ENCODE data around the gene PTCD1. TPM values are rescaled to one million over a fixed set of nuclear protein-coding genes. Genes with fewer than 3 reads are reported as not detected.
"Not testable (repeated sequence)": the region's sequence is repeated elsewhere in the genome, so short reads cannot be mapped to it uniquely, and the experiment has no call there.

PTCD1 gene
- total and polyA plus RNA-seq, 2 experiments from 2014 or later: 2.8 to 5.2 TPM

- Histone ChIP-seq H3K79me2 (ENCODE audit: insufficient read depth) (peaks cover 28% of the 10 kb centered on the region), H4K20me1 (ENCODE audit: insufficient read depth) (no peaks in the 10 kb centered on the region), H3K27ac (no peak overlapping the region), H2AFZ (no peak overlapping the region), H3K9me3 (ENCODE audit: low read depth) (no peaks in the 10 kb centered on the region), H3K36me3 (ENCODE audit: low read depth) (peaks cover 36% of the 10 kb centered on the region), H3K4me2 (ENCODE audit: unreplicated experiment) (no peak overlapping the region), H3F3A (ENCODE audit: insufficient read depth) (peaks cover 16% of the 10 kb centered on the region), H3K4me1 (ENCODE audit: insufficient read depth) (no peaks in the 10 kb centered on the region), H3K9ac (no peak overlapping the region), H3K27me3 (replicated peaks; ENCODE audit: insufficient read depth) (no peaks in the 10 kb centered on the region), H3K4me3 (no peak overlapping the region), H3K9me2 (ENCODE audit: insufficient read depth) (no peaks in the 10 kb centered on the region)
- no peak for TF ChIP-seq EZH2phosphoT487 (IDR thresholded peaks at IDR 0.05; ENCODE audit: insufficient read depth, low read depth)
- no peak for TF ChIP-seq EZH2 (IDR thresholded peaks at IDR 0.05; ENCODE audit: insufficient read depth, poor library complexity, severe bottlenecking)
- 68 to 69% methylated on average over 7 of the region's 7 CpGs for WGBS, 2 experiments (ENCODE audit: low coverage in 1 of 2, low lambda C conversion rate in 2 of 2, missing lambda C conversion rate in 2 of 2)
- no peak for DNase-seq
- in situ Hi-C loops (cut with MboI): no loop called here
These were observed 17.6 kb downstream of the PTCD1 start for GRCh38 chr7:99420986-99421385.

- no peaks in the 10 kb centered on the region for H3K27me3 ChIP-seq (replicated peaks; ENCODE audit: insufficient read depth)
These were observed 18.4 kb downstream of the PTCD1 start for GRCh38 chr7:99420213-99420612.

DNA sequence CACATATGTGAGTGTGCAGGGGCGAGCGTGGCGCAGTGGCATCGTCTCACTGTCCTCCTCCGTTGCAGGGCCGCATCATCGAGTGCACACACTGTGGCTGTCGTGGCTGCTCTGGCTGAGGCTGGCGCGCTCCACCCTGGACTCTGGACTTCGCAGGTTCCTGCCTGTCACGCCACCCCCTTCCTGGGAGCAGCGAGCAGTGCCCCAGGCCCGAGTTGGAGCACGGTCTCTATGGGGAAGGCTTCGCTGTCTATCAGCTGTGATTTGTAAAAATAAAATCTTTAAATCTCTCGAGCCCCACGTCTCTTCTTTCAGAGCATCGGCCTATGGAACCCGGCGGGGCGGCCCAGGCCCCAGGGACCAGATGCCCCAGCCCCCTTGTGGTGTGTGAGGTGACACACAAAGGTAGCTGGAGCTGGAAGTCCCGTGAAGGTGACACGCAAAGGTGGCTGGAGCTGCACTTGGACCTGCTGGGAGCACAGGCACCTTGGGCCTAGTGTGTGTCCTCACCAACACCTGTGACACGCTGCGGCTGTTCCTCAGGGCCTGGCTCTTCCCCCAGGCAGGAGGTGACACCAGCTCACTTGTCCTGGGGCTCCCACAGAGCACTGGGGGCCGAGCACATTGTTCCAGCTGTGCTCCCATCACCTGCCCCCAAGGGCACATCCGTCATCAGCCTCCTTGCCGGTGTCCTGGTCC lies 19.1 kb downstream of the PTCD1 start:
- H3F3A ChIP-seq (ENCODE audit: insufficient read depth): peaks cover 24% of the 10 kb centered on the region
- H3K79me2 ChIP-seq (ENCODE audit: insufficient read depth): peaks cover 38% of the 10 kb centered on the region
- in situ Hi-C loops (cut with MboI): no loop called here
- DNase-seq: no peak
- H2AFZ ChIP-seq: no peak overlapping the region
- TF ChIP-seq EZH2 (IDR thresholded peaks at IDR 0.05; ENCODE audit: insufficient read depth, poor library complexity, severe bottlenecking) (no peak), EZH2phosphoT487 (IDR thresholded peaks at IDR 0.05; ENCODE audit: insufficient read depth, low read depth) (no peak)
- peaks cover 46% of the 10 kb centered on the region for H3K36me3 ChIP-seq (ENCODE audit: low read depth)
- no peaks in the 10 kb centered on the region for H3K9me2 ChIP-seq (ENCODE audit: insufficient read depth)
- no peaks in the 10 kb centered on the region for H3K4me1 ChIP-seq (ENCODE audit: insufficient read depth)
- H3K9ac ChIP-seq: no peak overlapping the region
- H3K27ac ChIP-seq: no peak overlapping the region
- H4K20me1 ChIP-seq (ENCODE audit: insufficient read depth): no peaks in the 10 kb centered on the region
- no peaks in the 10 kb centered on the region for H3K9me3 ChIP-seq (ENCODE audit: low read depth)
- no peak overlapping the region for H3K4me3 ChIP-seq
- no peaks in the 10 kb centered on the region for H3K27me3 ChIP-seq (replicated peaks; ENCODE audit: insufficient read depth)
- H3K4me2 ChIP-seq (ENCODE audit: unreplicated experiment): no peak overlapping the region
- 88 to 92% methylated on average over 28 of the region's 29 CpGs for WGBS, 2 experiments (ENCODE audit: low coverage in 1 of 2, low lambda C conversion rate in 2 of 2, missing lambda C conversion rate in 2 of 2)

More at GRCh38 chr7:99420213-99420612, 18.4 kb downstream of the PTCD1 start:
- Histone ChIP-seq H3K4me2 (ENCODE audit: unreplicated experiment) (no peak overlapping the region), H2AFZ (no peak overlapping the region), H3K27ac (no peak overlapping the region), H3K4me3 (no peak overlapping the region), H3K9ac (no peak overlapping the region), H3K9me3 (ENCODE audit: low read depth) (no peaks in the 10 kb centered on the region), H3K36me3 (ENCODE audit: low read depth) (peaks cover 39% of the 10 kb centered on the region), H4K20me1 (ENCODE audit: insufficient read depth) (no peaks in the 10 kb centered on the region), H3F3A (ENCODE audit: insufficient read depth) (peaks cover 17% of the 10 kb centered on the region), H3K9me2 (ENCODE audit: insufficient read depth) (no peaks in the 10 kb centered on the region), H3K4me1 (ENCODE audit: insufficient read depth) (no peaks in the 10 kb centered on the region), H3K79me2 (ENCODE audit: insufficient read depth) (peaks cover 31% of the 10 kb centered on the region)
- in situ Hi-C loops (cut with MboI): no loop called here
- 69 to 77% methylated on average over 4 of the region's 5 CpGs for whole genome bisulfite sequencing, 2 experiments (ENCODE audit: low coverage in 1 of 2, low lambda C conversion rate in 2 of 2, missing lambda C conversion rate in 2 of 2)
- TF ChIP-seq EZH2 (IDR thresholded peaks at IDR 0.05; ENCODE audit: insufficient read depth, poor library complexity, severe bottlenecking) (no peak), EZH2phosphoT487 (IDR thresholded peaks at IDR 0.05; ENCODE audit: insufficient read depth, low read depth) (no peak)
- DNase-seq: no peak

DNA sequence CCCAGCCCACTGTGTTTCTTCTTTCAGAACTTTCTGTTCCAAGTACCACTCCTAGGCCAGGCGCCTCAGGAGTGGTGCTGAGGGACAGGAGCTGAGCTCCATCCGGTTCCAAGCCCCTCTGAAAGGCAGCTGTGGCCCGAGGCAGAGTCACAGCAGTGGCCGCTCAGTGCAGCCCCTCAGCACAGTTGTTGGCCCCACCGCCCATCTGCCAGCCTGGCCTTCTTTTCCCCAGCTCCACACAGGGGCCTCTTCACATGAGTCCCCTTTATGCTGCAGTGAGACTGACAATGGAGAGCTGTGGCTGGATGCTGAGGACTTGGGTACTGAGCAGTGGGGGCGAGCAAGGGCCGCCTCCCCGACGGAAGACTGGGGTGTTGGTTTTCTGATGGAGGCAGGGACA lies 20.3 kb downstream of the PTCD1 start:
- Histone ChIP-seq H3K9ac (no peak overlapping the region), H3K4me3 (no peak overlapping the region), H4K20me1 (ENCODE audit: insufficient read depth) (no peaks in the 10 kb centered on the region), H3K27ac (no peak overlapping the region), H3K27me3 (replicated peaks; ENCODE audit: insufficient read depth) (no peaks in the 10 kb centered on the region), H3F3A (ENCODE audit: insufficient read depth) (peaks cover 28% of the 10 kb centered on the region), H2AFZ (no peak overlapping the region), H3K79me2 (ENCODE audit: insufficient read depth) (peaks cover 50% of the 10 kb centered on the region), H3K9me2 (ENCODE audit: insufficient read depth) (no peaks in the 10 kb centered on the region), H3K36me3 (ENCODE audit: low read depth) (peaks cover 56% of the 10 kb centered on the region), H3K4me2 (ENCODE audit: unreplicated experiment) (no peak overlapping the region), H3K9me3 (ENCODE audit: low read depth) (no peaks in the 10 kb centered on the region), H3K4me1 (ENCODE audit: insufficient read depth) (no peaks in the 10 kb centered on the region)
- in situ Hi-C loops (cut with MboI): no loop called here
- DNase-seq: no peak
- 92 to 94% methylated on average over 9 of the region's 9 CpGs for WGBS, 2 experiments (ENCODE audit: low coverage in 1 of 2, low lambda C conversion rate in 2 of 2, missing lambda C conversion rate in 2 of 2)
- TF ChIP-seq EZH2phosphoT487 (IDR thresholded peaks at IDR 0.05; ENCODE audit: insufficient read depth, low read depth) (no peak), EZH2 (IDR thresholded peaks at IDR 0.05; ENCODE audit: insufficient read depth, poor library complexity, severe bottlenecking) (no peak)

DNA sequence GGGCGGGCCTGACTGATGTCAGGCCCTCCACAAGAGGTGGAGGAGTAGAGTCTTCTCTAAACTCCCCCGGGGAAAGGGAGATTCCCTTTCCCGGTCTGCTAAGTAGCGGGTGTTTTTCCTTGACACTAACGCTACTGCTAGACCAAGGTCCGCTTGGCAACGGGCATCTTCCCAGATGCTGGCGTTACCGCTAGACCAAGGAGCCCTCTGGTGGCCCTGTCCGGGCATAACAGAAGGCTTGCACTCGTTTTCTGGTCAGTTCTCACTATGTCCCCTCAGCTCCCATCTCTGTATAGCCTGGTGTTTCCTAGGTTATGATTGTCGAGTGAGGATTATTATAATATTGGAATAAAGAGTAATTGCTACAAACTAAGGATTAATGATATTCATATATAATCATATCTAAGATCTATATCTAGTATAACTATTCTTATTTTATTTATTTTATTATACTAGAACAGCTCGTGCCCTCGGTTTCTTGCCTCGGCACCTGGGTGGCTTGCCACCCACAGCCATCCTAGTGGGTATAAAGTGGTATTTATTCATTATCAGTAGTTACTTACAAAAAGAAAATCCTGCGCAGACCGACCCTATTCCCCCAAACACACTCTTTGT lies 23.0 kb downstream of the PTCD1 start:
- H3K4me3 ChIP-seq; H3K27me3 ChIP-seq (replicated peaks; ENCODE audit: insufficient read depth); H4K20me1 ChIP-seq (ENCODE audit: insufficient read depth); in situ Hi-C loops (cut with MboI); H3K4me1 ChIP-seq (ENCODE audit: insufficient read depth); H3K9me3 ChIP-seq (ENCODE audit: low read depth); H3K9me2 ChIP-seq (ENCODE audit: insufficient read depth); H3K4me2 ChIP-seq (ENCODE audit: unreplicated experiment); H3K9ac ChIP-seq; H2AFZ ChIP-seq: not testable (repeated sequence)
- peaks cover 19% of the 10 kb centered on the region; the same call in 1 of the 2 replicates for H3F3A ChIP-seq (ENCODE audit: insufficient read depth)
- H3K27ac ChIP-seq: 0 out of 2 replicates have a peak overlapping the region, but pooled peaks have one; percentile 33
- WGBS, 2 experiments (ENCODE audit: low coverage in 1 of 2, low lambda C conversion rate in 2 of 2, missing lambda C conversion rate in 2 of 2): 36 to 39% methylated on average over 17 of the region's 17 CpGs
- peak; percentile 82 for DNase-seq
- peaks cover 77% of the 10 kb centered on the region for H3K79me2 ChIP-seq (ENCODE audit: insufficient read depth)
- peaks cover 79% of the 10 kb centered on the region for H3K36me3 ChIP-seq (ENCODE audit: low read depth)

Data from GM23248 (cell line).